ENCODE data around the gene RRAS.

Gene RRAS

DNA sequence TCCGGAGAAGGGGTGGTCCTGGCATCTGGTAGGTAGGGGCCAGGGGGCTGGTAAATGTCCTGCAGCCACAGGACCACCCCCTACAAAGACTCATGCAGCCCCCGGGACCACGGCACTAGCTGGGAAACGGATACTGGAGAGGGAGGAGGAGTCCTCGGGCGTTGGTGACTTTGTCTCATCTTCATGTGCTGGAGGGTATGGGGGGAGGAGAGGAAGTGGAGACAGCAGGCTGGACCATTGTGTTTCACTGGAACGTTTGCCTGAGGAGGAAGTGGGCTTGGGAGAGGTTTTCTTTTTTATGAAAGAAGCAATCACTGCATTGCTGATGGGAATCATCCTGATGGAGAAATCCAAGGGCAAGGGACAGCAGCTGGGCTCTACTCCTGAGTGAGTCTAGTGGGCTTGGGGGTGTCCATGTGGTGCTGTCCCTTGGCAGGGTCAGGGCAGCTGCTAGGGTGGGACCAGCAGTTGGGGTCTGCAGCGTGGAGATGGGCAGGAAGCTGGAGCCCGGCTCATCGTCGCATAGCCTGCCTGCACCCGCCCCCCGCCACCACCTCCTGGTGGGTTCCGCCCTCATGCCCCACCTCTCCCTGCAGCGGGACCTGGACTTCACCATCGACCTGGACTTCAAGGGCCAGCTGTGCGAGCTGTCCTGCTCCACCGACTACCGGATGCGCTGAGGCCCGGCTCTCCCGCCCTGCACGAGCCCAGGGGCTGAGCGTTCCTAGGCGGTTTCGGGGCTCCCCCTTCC, 47.8 kb upstream of the RRAS start:
- Histone ChIP-seq H3K36me3 (replicated peaks; ENCODE audit: low read depth, low read length) (peaks cover 75% of the 10 kb centered on the region), H4K20me1 (ENCODE audit: insufficient read depth, low read length) (peaks cover 65% of the 10 kb centered on the region)

DNA sequence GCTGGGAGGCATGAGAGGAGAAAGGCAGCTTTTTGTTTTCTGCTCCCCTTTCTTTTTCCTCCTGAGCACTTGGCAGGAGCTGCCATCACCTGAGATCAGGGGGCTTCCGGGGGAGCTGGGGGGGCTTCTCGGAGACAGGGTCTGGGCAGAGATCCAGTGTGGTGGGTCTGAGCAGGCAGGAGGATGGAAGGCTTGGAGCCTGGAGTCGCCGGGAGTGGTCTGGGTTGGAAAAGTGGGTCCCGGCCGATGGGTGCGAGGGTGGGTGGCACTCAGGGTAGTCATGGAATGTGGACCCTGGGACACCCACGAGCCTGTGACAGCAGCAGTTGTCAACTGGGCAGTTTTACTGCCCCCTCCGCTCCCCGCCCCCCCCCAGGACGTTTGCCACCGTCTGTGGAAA, 47.2 kb upstream of the RRAS start:
- Histone ChIP-seq H3K36me3 (replicated peaks; ENCODE audit: low read depth, low read length) (peaks cover 79% of the 10 kb centered on the region), H4K20me1 (ENCODE audit: insufficient read depth, low read length) (peaks cover 69% of the 10 kb centered on the region)

More for the DNA sequence above, 47.8 kb upstream of the RRAS start:
- Histone ChIP-seq H2AFZ (ENCODE audit: low read depth, low read length) (no peak overlapping the region), H3K9ac (ENCODE audit: low read length) (no peak overlapping the region), H3K4me3 (ENCODE audit: low read length) (no peak overlapping the region), H3K9me3 (ENCODE audit: insufficient read depth, low read length) (no peaks in the 10 kb centered on the region), H3K27ac (ENCODE audit: low read length) (peak overlapping the region; percentile 20; the same call in 1 of the 2 replicates), H3K4me1 (ENCODE audit: low read length) (peaks cover 21% of the 10 kb centered on the region), H3K4me2 (ENCODE audit: low read length) (no peak overlapping the region), H3K79me2 (ENCODE audit: low read length) (peaks cover 30% of the 10 kb centered on the region), H3K27me3 (ENCODE audit: low read depth, low read length) (no peaks in the 10 kb centered on the region)
- TF ChIP-seq, protein P1, sequence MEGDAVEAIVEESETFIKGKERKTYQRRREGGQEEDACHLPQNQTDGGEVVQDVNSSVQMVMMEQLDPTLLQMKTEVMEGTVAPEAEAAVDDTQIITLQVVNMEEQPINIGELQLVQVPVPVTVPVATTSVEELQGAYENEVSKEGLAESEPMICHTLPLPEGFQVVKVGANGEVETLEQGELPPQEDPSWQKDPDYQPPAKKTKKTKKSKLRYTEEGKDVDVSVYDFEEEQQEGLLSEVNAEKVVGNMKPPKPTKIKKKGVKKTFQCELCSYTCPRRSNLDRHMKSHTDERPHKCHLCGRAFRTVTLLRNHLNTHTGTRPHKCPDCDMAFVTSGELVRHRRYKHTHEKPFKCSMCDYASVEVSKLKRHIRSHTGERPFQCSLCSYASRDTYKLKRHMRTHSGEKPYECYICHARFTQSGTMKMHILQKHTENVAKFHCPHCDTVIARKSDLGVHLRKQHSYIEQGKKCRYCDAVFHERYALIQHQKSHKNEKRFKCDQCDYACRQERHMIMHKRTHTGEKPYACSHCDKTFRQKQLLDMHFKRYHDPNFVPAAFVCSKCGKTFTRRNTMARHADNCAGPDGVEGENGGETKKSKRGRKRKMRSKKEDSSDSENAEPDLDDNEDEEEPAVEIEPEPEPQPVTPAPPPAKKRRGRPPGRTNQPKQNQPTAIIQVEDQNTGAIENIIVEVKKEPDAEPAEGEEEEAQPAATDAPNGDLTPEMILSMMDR (IDR thresholded peaks at IDR 0.05; ENCODE audit: low read depth, low read length): no peak
- TF ChIP-seq EZH2phosphoT487 (IDR thresholded peaks at IDR 0.05; ENCODE audit: low read depth): no peak

DNA sequence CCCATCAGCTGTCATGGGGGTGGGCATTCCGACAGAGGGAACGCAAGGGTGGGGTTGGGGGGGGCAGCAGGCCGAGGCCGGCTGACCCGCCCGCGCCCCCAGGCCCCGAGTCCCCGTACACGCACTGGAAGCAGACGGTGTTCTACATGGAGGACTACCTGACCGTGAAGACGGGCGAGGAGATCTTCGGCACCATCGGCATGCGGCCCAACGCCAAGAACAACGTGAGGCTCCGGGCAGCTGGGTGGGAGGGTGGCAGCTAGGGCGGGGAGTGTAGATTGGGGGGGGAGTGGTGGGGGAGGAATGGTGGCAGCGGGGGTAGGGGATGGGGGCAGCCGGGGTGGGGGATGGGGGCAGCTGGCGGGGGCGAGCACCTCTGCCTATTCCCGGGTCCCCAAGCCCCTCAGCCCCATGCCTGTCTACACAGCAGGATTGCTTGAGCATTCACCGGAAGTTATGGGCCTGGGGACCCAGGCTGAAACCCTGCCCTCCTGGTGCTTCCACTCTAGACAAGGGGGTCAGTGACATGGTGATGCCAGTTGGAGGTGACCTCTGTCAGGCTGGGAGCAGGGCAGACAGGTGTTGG, 46.7 kb upstream of the RRAS start:
- Histone ChIP-seq H3K9ac (ENCODE audit: low read length) (no peak overlapping the region), H3K4me3 (ENCODE audit: low read length) (no peak overlapping the region), H3K4me1 (ENCODE audit: low read length) (peaks cover 32% of the 10 kb centered on the region), H3K27me3 (ENCODE audit: low read depth, low read length) (no peaks in the 10 kb centered on the region), H3K27ac (ENCODE audit: low read length) (no peak overlapping the region), H3K4me2 (ENCODE audit: low read length) (no peak overlapping the region), H3K36me3 (replicated peaks; ENCODE audit: low read depth, low read length) (peaks cover 85% of the 10 kb centered on the region), H3K9me3 (ENCODE audit: insufficient read depth, low read length) (no peaks in the 10 kb centered on the region), H3K79me2 (ENCODE audit: low read length) (peaks cover 42% of the 10 kb centered on the region), H4K20me1 (ENCODE audit: insufficient read depth, low read length) (peaks cover 75% of the 10 kb centered on the region), H2AFZ (ENCODE audit: low read depth, low read length) (no peak overlapping the region)
- no peak for TF ChIP-seq EZH2phosphoT487 (IDR thresholded peaks at IDR 0.05; ENCODE audit: low read depth)
- TF ChIP-seq, protein P1 (IDR thresholded peaks at IDR 0.05; ENCODE audit: low read depth, low read length): no peak

More for the DNA sequence above, 47.2 kb upstream of the RRAS start:
- Histone ChIP-seq H3K79me2 (ENCODE audit: low read length) (peaks cover 36% of the 10 kb centered on the region), H3K4me2 (ENCODE audit: low read length) (no peak overlapping the region), H3K4me1 (ENCODE audit: low read length) (peaks cover 27% of the 10 kb centered on the region), H3K27me3 (ENCODE audit: low read depth, low read length) (no peaks in the 10 kb centered on the region), H3K4me3 (ENCODE audit: low read length) (no peak overlapping the region), H2AFZ (ENCODE audit: low read depth, low read length) (no peak overlapping the region), H3K9me3 (ENCODE audit: insufficient read depth, low read length) (no peaks in the 10 kb centered on the region), H3K9ac (ENCODE audit: low read length) (no peak overlapping the region), H3K27ac (ENCODE audit: low read length) (no peak overlapping the region)
- no peak for TF ChIP-seq EZH2phosphoT487 (IDR thresholded peaks at IDR 0.05; ENCODE audit: low read depth)
- TF ChIP-seq, protein P1 (IDR thresholded peaks at IDR 0.05; ENCODE audit: low read depth, low read length): no peak

DNA sequence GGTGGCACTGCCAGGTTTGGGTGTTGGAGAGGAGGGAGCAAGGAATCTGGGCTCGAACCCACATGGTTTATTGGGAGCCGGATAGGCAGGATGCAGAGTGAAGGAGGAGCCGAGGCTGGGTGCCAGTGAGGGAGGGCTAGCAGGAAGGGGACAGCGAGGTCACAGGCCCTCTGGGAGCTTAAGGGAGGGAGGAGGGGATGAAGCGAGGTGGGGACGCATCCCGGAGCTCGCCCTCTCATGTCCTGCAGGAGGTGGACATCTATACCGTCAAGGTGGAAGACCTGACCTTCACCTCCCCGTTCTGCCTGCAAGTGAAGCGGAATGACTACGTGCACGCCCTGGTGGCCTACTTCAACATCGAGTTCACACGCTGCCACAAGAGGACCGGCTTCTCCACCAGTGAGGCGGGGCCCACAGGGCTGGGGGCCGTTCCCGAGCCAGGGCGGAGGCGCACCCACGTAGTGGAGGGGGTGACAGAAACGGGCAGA, 45.9 kb upstream of the RRAS start:
- Histone ChIP-seq H3K79me2 (ENCODE audit: low read length) (peaks cover 48% of the 10 kb centered on the region), H3K27ac (ENCODE audit: low read length) (no peak overlapping the region), H3K9ac (ENCODE audit: low read length) (no peak overlapping the region), H3K4me2 (ENCODE audit: low read length) (no peak overlapping the region), H3K9me3 (ENCODE audit: insufficient read depth, low read length) (no peaks in the 10 kb centered on the region), H3K4me1 (ENCODE audit: low read length) (peaks cover 38% of the 10 kb centered on the region), H2AFZ (ENCODE audit: low read depth, low read length) (no peak overlapping the region), H3K27me3 (ENCODE audit: low read depth, low read length) (no peaks in the 10 kb centered on the region), H3K4me3 (ENCODE audit: low read length) (no peak overlapping the region), H3K36me3 (replicated peaks; ENCODE audit: low read depth, low read length) (peaks cover 88% of the 10 kb centered on the region), H4K20me1 (ENCODE audit: insufficient read depth, low read length) (peaks cover 80% of the 10 kb centered on the region)
- no peak for TF ChIP-seq EZH2phosphoT487 (IDR thresholded peaks at IDR 0.05; ENCODE audit: low read depth)
- TF ChIP-seq, protein P1 (IDR thresholded peaks at IDR 0.05; ENCODE audit: low read depth, low read length): no peak
